Mammary epithelial cell (primary cell): ENCODE results near the gene AOC1.

Source experiments
- EZH2 ChIP-seq: IDR thresholded peaks from 2 replicates; pipeline ENCODE4 v1.6.1; 2012; ENCODE audit warnings: low read length, inconsistent platforms, borderline replicate concordance
- TF ChIP-seq, protein P1 (sequence below), 2 donors: IDR thresholded peaks in 1 of 2; conservative IDR thresholded peaks in 1 of 2; 2 replicates each; pipeline ENCODE4 v1.5.1; 2011 to 2012; ENCODE audit warnings: inconsistent platforms in 2 of 2, low read length in 2 of 2, mild to moderate bottlenecking in 2 of 2, control low read depth in 1 of 2, low read depth in 1 of 2; ENCODE audit not compliant: insufficient read depth in 1 of 2; ENCODE audit errors: extremely low read depth in 1 of 2

DNA sequence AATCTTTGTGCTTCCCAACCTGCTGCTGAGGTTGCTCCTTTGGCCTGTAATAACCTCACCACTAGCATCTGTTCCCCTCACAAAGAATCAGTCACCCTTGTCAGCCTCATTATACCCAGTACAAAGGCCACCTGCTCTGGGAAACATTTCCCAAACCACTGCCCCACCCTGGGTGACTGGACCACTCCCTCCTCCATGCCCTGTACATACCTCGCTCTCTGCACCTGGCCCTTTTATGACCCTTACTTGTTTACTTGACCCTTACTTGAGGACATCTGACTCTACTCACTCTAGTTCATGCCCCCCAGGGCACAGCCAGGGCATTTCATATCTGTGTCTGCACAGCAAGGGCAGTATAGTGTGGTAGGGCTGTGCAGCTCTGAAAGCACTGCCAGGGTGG, 21.4 kb upstream of the AOC1 start:
- no peak for TF ChIP-seq EZH2
- TF ChIP-seq, protein P1, sequence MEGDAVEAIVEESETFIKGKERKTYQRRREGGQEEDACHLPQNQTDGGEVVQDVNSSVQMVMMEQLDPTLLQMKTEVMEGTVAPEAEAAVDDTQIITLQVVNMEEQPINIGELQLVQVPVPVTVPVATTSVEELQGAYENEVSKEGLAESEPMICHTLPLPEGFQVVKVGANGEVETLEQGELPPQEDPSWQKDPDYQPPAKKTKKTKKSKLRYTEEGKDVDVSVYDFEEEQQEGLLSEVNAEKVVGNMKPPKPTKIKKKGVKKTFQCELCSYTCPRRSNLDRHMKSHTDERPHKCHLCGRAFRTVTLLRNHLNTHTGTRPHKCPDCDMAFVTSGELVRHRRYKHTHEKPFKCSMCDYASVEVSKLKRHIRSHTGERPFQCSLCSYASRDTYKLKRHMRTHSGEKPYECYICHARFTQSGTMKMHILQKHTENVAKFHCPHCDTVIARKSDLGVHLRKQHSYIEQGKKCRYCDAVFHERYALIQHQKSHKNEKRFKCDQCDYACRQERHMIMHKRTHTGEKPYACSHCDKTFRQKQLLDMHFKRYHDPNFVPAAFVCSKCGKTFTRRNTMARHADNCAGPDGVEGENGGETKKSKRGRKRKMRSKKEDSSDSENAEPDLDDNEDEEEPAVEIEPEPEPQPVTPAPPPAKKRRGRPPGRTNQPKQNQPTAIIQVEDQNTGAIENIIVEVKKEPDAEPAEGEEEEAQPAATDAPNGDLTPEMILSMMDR (conservative IDR thresholded peaks at IDR 0.05 in 1 of 2, IDR thresholded peaks at IDR 0.05 in 1 of 2; ENCODE audit: extremely low read depth in 1 of 2, insufficient read depth in 1 of 2, low read depth in 1 of 2, low read length in 2 of 2) = no peak
